Testis (tissue), 3 donors: ENCODE measurements around the gene RAPGEF6. TPM values are rescaled to one million over a fixed set of nuclear protein-coding genes. Genes with fewer than 3 reads are reported as not detected.

Experiments used
- DNase-seq: peaks from one replicate; pipeline ENCODE4 v3.0.0-alpha.2; 2019
- H3K27ac ChIP-seq, 2 donors: fragments of 200-600 bp; sonication (generic); one replicate each; pipeline ENCODE4 v1.5.1; 2019
- H3K27me3 ChIP-seq: fragments of 200-600 bp; sonication (generic); one replicate; pipeline ENCODE4 v1.5.1; 2019
- H3K36me3 ChIP-seq: fragments of 200-600 bp; sonication (generic); one replicate; pipeline ENCODE4 v1.5.1; 2017; ENCODE audit warnings: low read depth; ENCODE audit errors: missing control alignments
- H3K4me1 ChIP-seq: fragments of 200-600 bp; sonication (generic); one replicate; pipeline ENCODE4 v1.5.1; 2019
- H3K4me3 ChIP-seq, 2 donors: fragments of 200-600 bp; sonication (generic); one replicate each; pipeline ENCODE4 v1.5.1; 2017 to 2019
- H3K9me3 ChIP-seq: fragments of 200-600 bp; sonication (generic); one replicate; pipeline ENCODE4 v1.5.1; 2017
- CTCF ChIP-seq, 3 experiments: fragments of 450-650 bp in 2 of 3; fragments of 200-600 bp in 1 of 3; sonication (generic) in 1 of 3; IDR thresholded peaks; one replicate each; pipeline ENCODE4 v1.5.1; 2016 to 2019; ENCODE audit warnings: antibody characterized with exemption in 3 of 3, mild to moderate bottlenecking in 2 of 3, moderate library complexity in 1 of 3
- POLR2A ChIP-seq: fragments of 450-650 bp; IDR thresholded peaks from one replicate; pipeline ENCODE4 v1.6.1; 2017; ENCODE audit warnings: antibody characterized with exemption, mild to moderate bottlenecking, moderate library complexity
- WGBS, 2 donors: methylation state at CpG; one replicate each; pipeline ENCODE4 v1.1.5; 2018; 5-methylcytosine and 5-hydroxymethylcytosine counted together
- intact Hi-C: fragments of 100-400 bp; cut with DNase I; formaldehyde crosslinking; loops from one replicate; pipeline ENCODE4 v1.15.1; 2023; ENCODE audit warnings: low total_unique reads
- polyA plus RNA-seq: library from polyadenylated mRNA; stranded (reverse); fragments of 350-450 nt; fragmentation: Illumina TruSeq; extraction: RNeasy Lipid Tissue Mini Kit (QIAGEN cat#74804); gene quantifications from one replicate; pipeline ENCODE4 v1.2.3, GENCODE V29; 2014; ENCODE audit warnings: low read depth, low replicate concordance; ENCODE audit not compliant: insufficient read depth
- total RNA-seq, 2 donors: library from RNA; depleted of rRNA; stranded (reverse); fragments of >200 nt; gene quantifications; one replicate each; pipeline ENCODE4 v1.2.3, GENCODE V29; 2016

The RAPGEF6 gene
- total and polyA plus RNA-seq, 3 donors from 2014 or later = 27.6 to 59.0 (median 40.1) TPM

- Histone ChIP-seq H3K4me3 (no peak overlapping the region), H3K27ac (no peak overlapping the region), H3K4me1 (no peaks in the 10 kb centered on the region), H3K27me3 (no peaks in the 10 kb centered on the region), H3K9me3 (no peaks in the 10 kb centered on the region), H3K36me3 (no peaks in the 10 kb centered on the region)
- intact Hi-C loops = no loop called here
- DNase-seq = no peak
- TF ChIP-seq POLR2A (no peak), CTCF (IDR thresholded peaks at IDR 0.05) (no peak)
Measured at GRCh38 chr5:131523500-131524185, 111.4 kb downstream of the RAPGEF6 start.

- no peaks in the 10 kb centered on the region for H3K9me3 ChIP-seq
- no peaks in the 10 kb centered on the region for H3K4me1 ChIP-seq
- no peak overlapping the region for H3K4me3 ChIP-seq
- DNase-seq = no peak
- H3K36me3 ChIP-seq = no peaks in the 10 kb centered on the region
- TF ChIP-seq POLR2A = no peak
- no peak for TF ChIP-seq CTCF (IDR thresholded peaks at IDR 0.05)
- 96% methylated on average over 4 of the region's 4 CpGs for WGBS, 2 donors
- intact Hi-C loops = no loop called here
- no peak overlapping the region for H3K27ac ChIP-seq
- no peaks in the 10 kb centered on the region for H3K27me3 ChIP-seq
Measured at GRCh38 chr5:131521252-131521651, 113.8 kb downstream of the RAPGEF6 start.

- Histone ChIP-seq H3K36me3 (no peaks in the 10 kb centered on the region), H3K27ac (no peak overlapping the region), H3K9me3 (no peaks in the 10 kb centered on the region), H3K4me1 (no peaks in the 10 kb centered on the region), H3K4me3 (no peak overlapping the region), H3K27me3 (no peaks in the 10 kb centered on the region)
- 79 to 86% methylated on average over 3 of the region's 3 CpGs for WGBS, 2 donors
- intact Hi-C loops = no loop called here
- no peak for TF ChIP-seq POLR2A
- no peak for TF ChIP-seq CTCF (IDR thresholded peaks at IDR 0.05)
- DNase-seq = no peak
Measured at GRCh38 chr5:131515348-131515747, 119.7 kb downstream of the RAPGEF6 start.

GRCh38 chr5:131514316-131515283, 120.4 kb downstream of the RAPGEF6 start:
- Histone ChIP-seq H3K27ac (no peak overlapping the region), H3K4me1 (no peaks in the 10 kb centered on the region), H3K36me3 (no peaks in the 10 kb centered on the region), H3K9me3 (no peaks in the 10 kb centered on the region), H3K27me3 (no peaks in the 10 kb centered on the region), H3K4me3 (no peak overlapping the region)
- TF ChIP-seq CTCF (IDR thresholded peaks at IDR 0.05) = no peak
- no peak for TF ChIP-seq POLR2A
- DNase-seq = no peak
- intact Hi-C loops = no loop called here
- WGBS, 2 donors = 78 to 82% methylated on average over 6 of the region's 6 CpGs
